ENCODE results near the gene ARL3.

GRCh38 chr10:102679596-102679995, 34.6 kb downstream of the ARL3 start:
- TF ChIP-seq POLR2A (IDR thresholded peaks at IDR 0.05; ENCODE audit: low read depth, low read length) (no peak), POLR2AphosphoS5 (IDR thresholded peaks at IDR 0.05; ENCODE audit: low read depth, low read length) (no peak), PAX5 (IDR thresholded peaks at IDR 0.05; ENCODE audit: insufficient read depth, low read length, severe bottlenecking) (no peak), TAF1 (IDR thresholded peaks at IDR 0.05; ENCODE audit: low read depth, low read length) (no peak), SPI1 (IDR thresholded peaks at IDR 0.05; ENCODE audit: low read depth, low read length) (no peak)
